ENCODE results near the gene MARCHF11. TPM values are rescaled to one million over a fixed set of nuclear protein-coding genes. Genes with fewer than 3 reads are reported as not detected.

Gene MARCHF11
- total RNA-seq, 1 experiment from 2014 or later = 0.37 TPM

DNA sequence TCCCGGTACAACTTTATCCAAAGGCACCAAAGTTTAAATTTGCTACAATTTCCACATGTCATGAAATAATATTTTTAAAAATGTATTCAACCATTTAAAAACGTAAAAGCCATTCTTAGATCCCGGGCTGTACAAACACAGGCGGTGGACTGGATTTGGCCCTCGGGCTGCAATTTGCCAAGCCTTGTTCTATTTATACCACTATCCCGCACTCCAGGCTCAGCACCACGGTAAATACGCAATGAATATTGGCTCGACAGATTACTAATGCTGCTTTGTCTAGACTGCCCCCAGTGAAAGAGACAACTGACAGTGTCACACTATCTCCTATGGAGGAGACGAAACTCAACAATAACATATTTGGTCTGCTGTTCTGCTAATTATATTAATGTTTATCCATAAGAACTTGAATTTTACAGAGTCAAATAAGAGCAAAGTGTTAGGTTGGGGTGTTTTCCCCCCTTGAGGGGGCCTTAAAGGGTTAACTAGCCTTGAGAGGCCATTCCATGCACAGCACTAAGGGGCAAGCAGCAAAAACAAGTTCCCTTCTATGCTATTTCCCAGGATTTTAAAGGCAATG lies 98.1 kb downstream of the MARCHF11 start:
- Histone ChIP-seq H3K9ac (ENCODE audit: extremely low read depth, insufficient read length, low read length) (no peak overlapping the region), H4K8ac (replicated peaks; ENCODE audit: insufficient read length, low read depth, low read length) (no peak overlapping the region), H3K23me2 (ENCODE audit: insufficient read length, low read depth, low read length, poor library complexity, severe bottlenecking) (no peaks in the 10 kb centered on the region), H2BK15ac (ENCODE audit: low read depth, low read length) (no peak overlapping the region), H3K27ac (ENCODE audit: insufficient read length, low read depth, low read length) (no peak overlapping the region), H3K79me2 (ENCODE audit: insufficient read depth, low read length) (no peaks in the 10 kb centered on the region), H3K14ac (ENCODE audit: insufficient read depth, low read length) (no peak overlapping the region), H2BK5ac (ENCODE audit: insufficient read length, low read length) (no peak overlapping the region), H2AFZ (ENCODE audit: low read length) (no peak overlapping the region), H3K18ac (ENCODE audit: insufficient read length, low read depth, low read length) (no peak overlapping the region), H2AK5ac (ENCODE audit: insufficient read length, low read length) (no peak overlapping the region), H3K4me1 (ENCODE audit: insufficient read depth, low read length) (no peaks in the 10 kb centered on the region), H4K5ac (ENCODE audit: insufficient read length, low read depth, low read length) (no peak overlapping the region), H3K4ac (ENCODE audit: low read depth, low read length) (no peak overlapping the region), H3K4me2 (ENCODE audit: insufficient read depth, insufficient read length, low read length) (no peak overlapping the region), H2BK20ac (ENCODE audit: low read depth, low read length, poor library complexity, severe bottlenecking) (no peak overlapping the region), H3K27me3 (ENCODE audit: insufficient read depth, low read length) (no peaks in the 10 kb centered on the region), H3K79me1 (ENCODE audit: insufficient read depth, low read depth, low read length, poor library complexity, severe bottlenecking) (no peaks in the 10 kb centered on the region), H4K91ac (ENCODE audit: insufficient read length, low read depth, low read length) (no peak overlapping the region), H3T11ph (ENCODE audit: low read length) (no peak overlapping the region), H3K56ac (ENCODE audit: insufficient read length, low read depth, low read length) (no peak overlapping the region), H2BK120ac (ENCODE audit: low read depth, low read length, poor library complexity, severe bottlenecking) (no peak overlapping the region), H4K20me1 (ENCODE audit: control insufficient read depth, insufficient read depth, insufficient read length) (no peaks in the 10 kb centered on the region), H3K9me3 (ENCODE audit: control insufficient read depth, low read depth, low read length) (no peaks in the 10 kb centered on the region), H2BK12ac (ENCODE audit: insufficient read length, low read depth, low read length) (no peak overlapping the region), H3K23ac (ENCODE audit: insufficient read length, low read depth, low read length) (no peak overlapping the region)
- Mint-ChIP-seq H3K36me3 (ENCODE audit: insufficient read depth in 1 of 3, low read depth in 3 of 3) (no peaks in the 10 kb centered on the region; a peak in 1 of 7 replicates), H3K9me3 (no peaks in the 10 kb centered on the region), H3K27ac (no peak overlapping the region), H3K27me3 (ENCODE audit: low read depth) (peaks cover 2% of the 10 kb centered on the region), H3K4me3 (no peak overlapping the region), H3K4me1 (peaks cover 11 to 23% of the 10 kb centered on the region in 2 experiments)
- no CpG with 5 or more reads among the region's 10 CpGs for WGBS (ENCODE audit: extremely low coverage, insufficient read length, low lambda C conversion rate)
- no peak for DNase-seq
- TF ChIP-seq, protein P1, sequence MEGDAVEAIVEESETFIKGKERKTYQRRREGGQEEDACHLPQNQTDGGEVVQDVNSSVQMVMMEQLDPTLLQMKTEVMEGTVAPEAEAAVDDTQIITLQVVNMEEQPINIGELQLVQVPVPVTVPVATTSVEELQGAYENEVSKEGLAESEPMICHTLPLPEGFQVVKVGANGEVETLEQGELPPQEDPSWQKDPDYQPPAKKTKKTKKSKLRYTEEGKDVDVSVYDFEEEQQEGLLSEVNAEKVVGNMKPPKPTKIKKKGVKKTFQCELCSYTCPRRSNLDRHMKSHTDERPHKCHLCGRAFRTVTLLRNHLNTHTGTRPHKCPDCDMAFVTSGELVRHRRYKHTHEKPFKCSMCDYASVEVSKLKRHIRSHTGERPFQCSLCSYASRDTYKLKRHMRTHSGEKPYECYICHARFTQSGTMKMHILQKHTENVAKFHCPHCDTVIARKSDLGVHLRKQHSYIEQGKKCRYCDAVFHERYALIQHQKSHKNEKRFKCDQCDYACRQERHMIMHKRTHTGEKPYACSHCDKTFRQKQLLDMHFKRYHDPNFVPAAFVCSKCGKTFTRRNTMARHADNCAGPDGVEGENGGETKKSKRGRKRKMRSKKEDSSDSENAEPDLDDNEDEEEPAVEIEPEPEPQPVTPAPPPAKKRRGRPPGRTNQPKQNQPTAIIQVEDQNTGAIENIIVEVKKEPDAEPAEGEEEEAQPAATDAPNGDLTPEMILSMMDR (conservative IDR thresholded peaks at IDR 0.05) = no peak
